B cell (primary cell): Measurements from ENCODE around the gene FLT1.

Source experiments
- EZH2 ChIP-seq: IDR thresholded peaks from 2 replicates; pipeline ENCODE4 v1.6.1; 2012; ENCODE audit warnings: borderline replicate concordance, low read depth, mild to moderate bottlenecking, moderate library complexity, low read length; ENCODE audit not compliant: insufficient read depth, poor library complexity, severe bottlenecking
- TF ChIP-seq, protein P1 (sequence below): fragments of 200-600 bp; IDR thresholded peaks from one replicate; pipeline ENCODE4 v1.8.0; 2022; ENCODE audit warnings: antibody characterized with exemption, mild to moderate bottlenecking

DNA sequence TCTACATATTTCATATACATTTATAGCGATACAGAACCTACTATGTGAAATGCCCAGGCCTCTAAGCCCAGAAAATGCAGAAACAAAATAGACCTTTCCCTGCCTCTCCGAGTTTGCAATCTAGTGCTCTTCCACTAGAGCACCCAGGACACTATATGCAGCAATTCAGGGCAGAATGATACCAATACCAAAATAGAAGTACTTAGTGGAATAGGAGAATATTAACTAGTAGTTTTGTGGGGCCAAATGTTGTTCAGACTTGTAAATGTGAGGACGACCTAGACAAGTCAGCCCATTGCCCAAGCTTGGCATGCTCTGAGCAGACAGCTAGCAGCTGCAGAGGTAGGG lies 35.8 kb upstream of the FLT1 start:
- TF ChIP-seq, protein P1, sequence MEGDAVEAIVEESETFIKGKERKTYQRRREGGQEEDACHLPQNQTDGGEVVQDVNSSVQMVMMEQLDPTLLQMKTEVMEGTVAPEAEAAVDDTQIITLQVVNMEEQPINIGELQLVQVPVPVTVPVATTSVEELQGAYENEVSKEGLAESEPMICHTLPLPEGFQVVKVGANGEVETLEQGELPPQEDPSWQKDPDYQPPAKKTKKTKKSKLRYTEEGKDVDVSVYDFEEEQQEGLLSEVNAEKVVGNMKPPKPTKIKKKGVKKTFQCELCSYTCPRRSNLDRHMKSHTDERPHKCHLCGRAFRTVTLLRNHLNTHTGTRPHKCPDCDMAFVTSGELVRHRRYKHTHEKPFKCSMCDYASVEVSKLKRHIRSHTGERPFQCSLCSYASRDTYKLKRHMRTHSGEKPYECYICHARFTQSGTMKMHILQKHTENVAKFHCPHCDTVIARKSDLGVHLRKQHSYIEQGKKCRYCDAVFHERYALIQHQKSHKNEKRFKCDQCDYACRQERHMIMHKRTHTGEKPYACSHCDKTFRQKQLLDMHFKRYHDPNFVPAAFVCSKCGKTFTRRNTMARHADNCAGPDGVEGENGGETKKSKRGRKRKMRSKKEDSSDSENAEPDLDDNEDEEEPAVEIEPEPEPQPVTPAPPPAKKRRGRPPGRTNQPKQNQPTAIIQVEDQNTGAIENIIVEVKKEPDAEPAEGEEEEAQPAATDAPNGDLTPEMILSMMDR = no peak
- no peak for TF ChIP-seq EZH2
